IPS DF 6.9 (cell line): Measurements from ENCODE around the gene FAM114A2.

Experiments
- DNase-seq: peaks from one replicate; pipeline ENCODE4 v3.0.0-alpha.2; 2013; ENCODE audit warnings: low read depth, low spot score
- H3K27ac ChIP-seq: one replicate; pipeline ENCODE4 v1.5.1; 2013; ENCODE audit warnings: low read length, control low read depth
- H3K27me3 ChIP-seq: 2 replicates; pipeline ENCODE4 v1.6.1; 2013; ENCODE audit warnings: mild to moderate bottlenecking, low read length; ENCODE audit not compliant: control insufficient read depth, insufficient read depth
- H3K36me3 ChIP-seq: 2 replicates; pipeline ENCODE4 v1.6.1; 2013; ENCODE audit warnings: low read length; ENCODE audit not compliant: control insufficient read depth, insufficient read depth
- H3K4me1 ChIP-seq: 2 replicates; pipeline ENCODE4 v1.6.1; 2013; ENCODE audit warnings: low read length; ENCODE audit not compliant: control insufficient read depth, insufficient read depth
- H3K4me3 ChIP-seq: 2 replicates; pipeline ENCODE4 v1.5.1; 2013; ENCODE audit warnings: mild to moderate bottlenecking, low read length
- H3K9me3 ChIP-seq: 2 replicates; pipeline ENCODE4 v1.6.1; 2013; ENCODE audit warnings: low read length, inconsistent platforms; ENCODE audit not compliant: control insufficient read depth, insufficient read depth
- WGBS: extraction: QIAGEN DNeasy Blood & Tissue Kit; methylation state at CpG from one replicate; pipeline ENCODE4 v1.1.7; 2013; ENCODE audit warnings: mixed read lengths, missing lambda C conversion rate; ENCODE audit not compliant: insufficient read length, insufficient coverage; 5-methylcytosine and 5-hydroxymethylcytosine counted together

Gene FAM114A2

GRCh38 chr5:153952057-153952456, 86.7 kb downstream of the FAM114A2 start:
- no peak for DNase-seq
- no peaks in the 10 kb centered on the region for H3K27me3 ChIP-seq
- no peaks in the 10 kb centered on the region for H3K36me3 ChIP-seq
- H3K4me3 ChIP-seq = no peak overlapping the region
- no peaks in the 10 kb centered on the region for H3K4me1 ChIP-seq
- no peak overlapping the region for H3K27ac ChIP-seq
- no peaks in the 10 kb centered on the region for H3K9me3 ChIP-seq
- no CpG with 5 or more reads among the region's 1 CpG for WGBS

- DNase-seq = no peak
- Histone ChIP-seq H3K27ac (no peak overlapping the region), H3K4me1 (no peaks in the 10 kb centered on the region), H3K9me3 (no peaks in the 10 kb centered on the region; the same call in 1 of the 2 replicates), H3K27me3 (no peaks in the 10 kb centered on the region), H3K36me3 (no peaks in the 10 kb centered on the region), H3K4me3 (no peak overlapping the region)
- no CpG with 5 or more reads among the region's 3 CpGs for WGBS
Observed at GRCh38 chr5:153941265-153941664, 97.4 kb downstream of the FAM114A2 start.
